Activated CD8-positive, alpha-beta memory T cell treated with anti-CD3 and anti-CD28 coated beads for 36 hours (primary cell): ENCODE data around the gene VEZF1. TPM values are rescaled to one million over a fixed set of nuclear protein-coding genes. Genes with fewer than 3 reads are reported as not detected.

ENCODE experiments used
- CTCF ChIA-PET: fragments of 350-600 bp; sonication (Branson Sonifier 250); formaldehyde crosslinking; loops from one replicate; lab custom pipeline; 2021; ENCODE audit warnings: antibody characterized with exemption; lab: Charles Lee
- POLR2A ChIA-PET: fragments of 350-600 bp; sonication (Branson Sonifier 250); formaldehyde crosslinking; loops from one replicate; lab custom pipeline; 2021; ENCODE audit warnings: antibody characterized with exemption; lab: Charles Lee
- total RNA-seq, 2 experiments: library from RNA; stranded (reverse); gene quantifications; one replicate each; pipeline ENCODE4 v1.2.3, GENCODE V29; 2021

Gene VEZF1
- total RNA-seq = 10 to 100 TPM; 21.7 to 23.3 TPM

- ChIA-PET POLR2A (interaction anchor here (0.9 to 1.1 kb wide), 5 partner anchors 14 to 138 kb away, joined by 3 to 5 read pairs (median 4); partner anchors contain the start of genes CUEDC1 and MRPS23), CTCF (interaction anchor here (1.0 kb wide), 1 partner anchor 12 kb away, joined by 3 read pairs; no protein-coding TSS in a partner anchor)
These were observed at the start of gene VEZF1 for GRCh38 chr17:57987581-57988300. Gene VEZF1 (minus strand): TSS chr17:57988254. CDS start chr17:57988111, 143 bp downstream.

DNA sequence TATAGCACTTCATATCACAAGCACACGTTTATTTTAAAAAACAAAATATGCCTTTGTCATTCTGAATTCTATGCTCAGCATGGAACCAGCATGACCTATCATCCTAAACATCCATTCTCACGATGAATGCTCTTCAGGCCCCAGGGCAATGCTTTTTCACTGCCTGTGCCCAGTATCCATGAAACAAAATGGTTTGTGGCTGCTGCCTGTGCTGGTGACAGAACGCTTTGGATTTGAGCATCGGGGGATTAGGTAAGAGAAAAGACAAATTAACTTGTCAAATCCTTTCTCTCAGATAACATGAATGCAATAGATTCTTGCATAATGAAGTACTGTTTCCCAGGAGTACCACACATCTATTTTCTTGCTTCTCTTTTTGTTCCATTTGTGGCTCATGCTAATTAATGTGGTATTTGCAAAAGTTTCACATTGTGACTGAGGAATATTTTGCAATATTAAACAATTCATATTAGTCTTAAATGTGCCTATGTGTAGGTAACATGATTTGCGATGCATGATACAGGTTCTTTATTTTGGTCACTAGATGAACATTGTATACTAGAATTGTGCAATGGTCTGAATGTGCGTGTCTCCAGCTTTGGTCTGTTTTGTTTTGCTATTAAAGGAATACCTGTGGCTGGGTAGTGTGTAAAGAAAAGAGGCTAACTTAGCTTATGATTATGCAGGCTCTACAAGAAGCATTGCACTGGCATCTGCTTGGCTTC is 44.8 kb upstream of the VEZF1 start:
- POLR2A ChIA-PET = no interaction called here
- CTCF ChIA-PET = no interaction called here

DNA sequence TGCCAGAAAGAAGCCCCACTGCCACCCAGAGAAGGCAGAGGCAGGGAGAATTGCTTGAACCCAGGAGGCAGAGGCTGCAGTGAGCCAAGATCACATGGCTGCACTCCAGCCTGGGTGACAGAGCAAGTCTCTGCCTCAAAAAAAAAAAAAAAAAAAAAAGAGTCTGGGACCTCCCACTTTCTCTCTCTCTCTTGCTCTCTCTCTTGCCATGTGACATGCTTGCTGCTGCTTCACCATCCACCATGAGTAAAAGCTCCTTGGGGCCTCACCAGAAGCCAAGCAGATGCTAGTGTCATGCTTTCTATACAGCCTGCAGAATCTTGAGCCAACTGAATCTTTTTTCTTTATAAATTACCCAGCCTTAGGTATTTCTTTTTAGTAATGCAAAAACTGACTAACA is 40.5 kb upstream of the VEZF1 start:
- POLR2A ChIA-PET = no interaction called here
- CTCF ChIA-PET = interaction anchor here (1.1 kb wide), 1 partner anchor 696 kb away, joined by 3 read pairs; no protein-coding TSS in a partner anchor

DNA sequence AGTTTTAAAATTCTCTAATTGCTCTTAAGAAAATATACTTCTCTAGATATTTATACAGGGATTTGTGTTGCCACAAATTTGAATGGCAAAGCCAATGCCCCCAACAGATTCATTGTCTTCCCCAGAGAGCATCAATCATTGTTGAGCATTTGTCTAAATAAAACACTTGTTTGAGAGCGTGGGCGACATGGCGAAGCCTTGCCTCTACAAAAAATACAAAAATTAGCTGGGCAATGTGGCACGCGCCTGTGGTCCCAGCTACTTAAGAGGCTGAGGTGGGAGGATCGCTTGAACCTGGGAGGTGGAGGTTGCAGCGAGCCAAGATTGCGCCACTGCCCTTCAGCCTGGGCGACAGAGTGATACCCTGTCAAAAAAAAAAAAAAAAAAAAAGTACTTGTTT is 32.3 kb upstream of the VEZF1 start:
- CTCF ChIA-PET = no interaction called here

DNA sequence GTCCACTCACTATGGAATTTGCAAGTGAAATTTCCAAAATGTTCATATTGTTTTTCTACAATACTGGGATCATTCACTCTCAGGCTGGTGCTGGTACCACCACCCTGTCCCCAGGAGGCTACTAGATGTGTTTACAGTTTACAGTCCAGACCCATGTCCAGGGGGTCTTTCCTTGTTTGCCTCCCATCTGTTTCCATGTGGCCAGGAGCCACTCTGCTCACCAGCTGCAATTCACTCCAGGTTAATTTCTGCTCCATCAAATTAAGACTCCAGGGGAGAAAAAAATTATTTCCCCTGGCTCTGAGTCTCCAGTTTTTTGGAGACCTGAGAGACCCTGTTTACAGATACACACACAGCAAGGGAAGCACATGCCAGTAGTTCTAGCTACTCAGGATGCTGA is 31.5 kb upstream of the VEZF1 start:
- POLR2A ChIA-PET = no interaction called here
- CTCF ChIA-PET = interaction anchor here (0.7 kb wide), 1 partner anchor 416 kb away, joined by 3 read pairs; no protein-coding TSS in a partner anchor

More for the DNA sequence above, 32.3 kb upstream of the VEZF1 start:
- POLR2A ChIA-PET = no interaction called here

DNA sequence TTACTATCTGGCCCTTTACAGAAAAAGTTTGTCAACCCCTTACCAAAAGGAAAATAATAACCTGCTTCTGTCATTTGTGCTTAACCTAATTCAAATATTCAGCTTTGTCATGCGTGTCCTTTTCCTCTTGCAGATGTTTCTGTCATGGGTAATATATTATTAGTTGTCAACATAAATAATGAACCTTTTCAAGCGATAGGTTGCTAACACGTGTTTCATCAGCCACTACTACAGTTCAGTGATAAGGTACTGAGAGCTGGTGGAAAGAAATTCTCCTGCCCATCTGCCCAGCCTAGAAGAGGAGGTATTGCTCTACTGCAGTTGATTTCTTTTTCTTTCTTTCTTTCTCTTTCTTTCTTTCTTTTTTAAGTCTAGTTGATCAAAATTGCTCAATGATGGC is 31.0 kb upstream of the VEZF1 start:
- POLR2A ChIA-PET = no interaction called here
- CTCF ChIA-PET = interaction anchor here (0.7 kb wide), 1 partner anchor 417 kb away, joined by 3 read pairs; no protein-coding TSS in a partner anchor

DNA sequence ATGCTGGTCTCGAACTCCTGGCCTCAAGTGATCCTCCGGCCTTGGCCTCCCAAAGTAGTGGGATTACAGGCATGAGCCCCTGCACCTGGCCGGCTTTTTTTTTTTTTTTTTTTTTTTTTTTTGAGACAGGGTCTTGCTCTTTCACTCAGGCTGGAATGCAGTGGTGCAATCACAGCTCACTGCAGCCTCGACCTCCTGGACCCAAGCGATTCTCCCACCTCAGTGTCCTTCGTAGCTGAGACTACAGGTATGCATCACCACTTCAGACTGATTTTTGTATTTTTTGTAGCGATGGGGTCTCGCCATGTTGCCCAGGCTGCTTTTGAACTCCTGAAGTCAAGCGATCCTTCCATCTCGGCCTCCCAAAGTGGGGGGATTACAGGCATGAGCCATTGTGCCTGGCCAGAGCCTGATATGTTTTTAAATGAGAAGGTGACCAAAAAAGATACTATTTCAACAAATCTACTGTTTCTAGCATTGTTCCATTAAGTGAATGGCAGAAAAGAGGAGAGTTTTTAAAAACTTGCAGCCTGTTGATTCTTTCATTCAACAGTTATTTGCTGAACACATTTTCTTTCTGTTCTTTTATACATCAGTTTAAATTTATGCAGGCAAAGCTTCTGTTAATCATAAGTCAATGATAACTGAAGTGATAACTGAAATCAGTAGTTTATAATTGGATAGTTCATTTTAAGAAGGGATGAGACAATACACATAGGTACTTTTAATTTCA is 22.2 kb upstream of the VEZF1 start:
- CTCF ChIA-PET = interaction anchor here (0.6 to 0.7 kb wide), 2 partner anchors 145 to 220 kb away, joined by 3 read pairs; no protein-coding TSS in a partner anchor
- POLR2A ChIA-PET = interaction anchor here (0.6 to 1.5 kb wide), 2 partner anchors 15 to 74 kb away, joined by 3 read pairs; no protein-coding TSS in a partner anchor

- ChIA-PET POLR2A (interaction anchor here (0.6 to 2.5 kb wide), 11 partner anchors 10 to 750 kb away, joined by 3 to 22 read pairs (median 3); partner anchors contain the start of genes DYNLL2 and MRPS23), CTCF (interaction anchor here (1.0 to 2.8 kb wide), 4 partner anchors 9 to 175 kb away, joined by 3 to 8 read pairs (median 5); no protein-coding TSS in a partner anchor)
These were observed 20.0 kb upstream of the VEZF1 start for GRCh38 chr17:58007781-58008706.

GRCh38 chr17:58006924-58007780 is 19.1 kb upstream of the VEZF1 start, which contains the start of gene SRSF1:
Gene SRSF1 (minus strand): TSS chr17:58007246. CDS start chr17:58007137, 109 bp downstream.
- CTCF ChIA-PET = interaction anchor here (1.0 to 2.8 kb wide), 6 partner anchors 8 to 174 kb away, joined by 3 to 8 read pairs (median 4); no protein-coding TSS in a partner anchor
- POLR2A ChIA-PET = interaction anchor here (0.6 to 2.5 kb wide), 12 partner anchors 9 to 504 kb away, joined by 3 to 22 read pairs (median 4); partner anchors contain the start of genes DYNLL2 and MRPS23

GRCh38 chr17:58006560-58006923 is 18.5 kb upstream of the VEZF1 start:
- CTCF ChIA-PET = interaction anchor here (1.2 to 2.8 kb wide), 4 partner anchors 7 to 148 kb away, joined by 3 to 8 read pairs (median 5); no protein-coding TSS in a partner anchor
- POLR2A ChIA-PET = interaction anchor here (0.7 to 2.5 kb wide), 8 partner anchors 8 to 157 kb away, joined by 3 to 22 read pairs (median 6); partner anchors contain the start of genes DYNLL2 and MRPS23

DNA sequence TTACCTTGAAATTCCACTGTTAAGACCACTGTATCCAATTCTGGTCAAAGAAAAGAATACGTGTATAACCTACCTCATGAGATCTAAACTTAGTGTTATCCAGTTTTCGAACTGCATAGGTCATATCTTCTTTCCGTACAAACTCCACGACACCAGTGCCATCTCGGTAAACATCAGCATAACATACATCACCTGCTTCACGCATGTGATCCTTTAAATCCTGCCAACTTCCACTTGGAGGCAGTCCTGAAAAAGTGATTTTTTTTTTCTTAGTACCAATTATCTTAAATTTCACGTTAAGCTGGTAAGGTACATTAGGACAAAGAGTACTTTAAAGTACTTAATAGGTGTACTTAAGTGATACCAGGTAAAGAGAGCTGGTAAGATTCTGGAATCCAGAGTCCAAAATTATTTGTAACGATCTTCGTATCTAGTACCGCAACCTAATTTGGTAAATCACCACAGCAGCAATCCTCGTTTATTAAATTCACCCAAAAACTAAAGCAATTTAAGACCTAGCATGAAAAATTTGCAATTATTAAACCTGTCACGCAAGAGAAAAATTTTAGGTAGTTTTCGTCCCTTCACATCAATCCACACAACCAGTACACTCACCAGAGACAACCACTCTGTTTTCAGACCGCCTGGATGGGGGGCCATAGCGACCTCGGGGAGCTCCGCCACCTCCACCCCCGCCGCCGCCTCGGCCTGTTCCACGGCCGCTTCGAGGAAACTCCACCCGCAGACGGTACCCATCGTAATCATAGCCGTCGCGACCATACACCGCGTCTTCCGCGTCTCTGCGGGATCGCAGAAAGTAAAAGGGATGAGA is 17.9 kb upstream of the VEZF1 start:
- POLR2A ChIA-PET = interaction anchor here (0.7 to 2.5 kb wide), 7 partner anchors 7 to 156 kb away, joined by 3 to 22 read pairs (median 6); partner anchors contain the start of genes DYNLL2 and MRPS23
- CTCF ChIA-PET = interaction anchor here (1.2 to 1.6 kb wide), 3 partner anchors 55 to 148 kb away, joined by 3 to 6 read pairs (median 4); no protein-coding TSS in a partner anchor

DNA sequence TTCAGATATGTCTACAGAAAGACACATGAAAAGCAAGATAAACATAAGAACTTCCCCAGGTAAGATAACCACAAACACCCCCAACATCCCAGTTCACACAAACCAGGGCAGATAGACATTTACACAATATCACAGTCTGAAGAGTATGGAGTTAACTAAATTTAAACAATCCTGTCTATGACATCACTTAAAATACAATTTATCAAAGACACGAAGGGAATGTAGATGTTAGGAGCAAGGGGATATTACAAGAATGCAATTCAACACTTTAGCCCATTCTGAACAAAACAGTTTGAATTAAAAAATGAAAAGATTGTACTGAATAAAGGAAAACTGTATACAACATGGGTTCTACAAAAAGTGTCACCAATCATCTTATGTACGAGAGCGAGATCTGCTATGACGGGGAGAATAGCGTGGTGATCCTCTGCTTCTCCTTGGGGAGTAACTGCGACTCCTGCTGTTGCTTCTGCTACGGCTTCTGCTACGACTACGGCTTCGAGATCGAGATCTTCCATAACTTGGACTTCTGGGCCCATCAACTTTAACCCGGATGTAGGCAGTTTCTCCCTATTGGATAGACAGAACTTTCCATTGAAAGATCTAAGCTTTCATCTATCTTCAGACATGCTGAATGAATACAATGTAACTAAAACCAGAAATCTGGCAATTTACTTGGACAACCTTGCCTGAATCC is 17.1 kb upstream of the VEZF1 start:
- CTCF ChIA-PET = interaction anchor here (1.6 kb wide), 1 partner anchor 108 kb away, joined by 4 read pairs; no protein-coding TSS in a partner anchor
- POLR2A ChIA-PET = interaction anchor here (1.2 to 1.9 kb wide), 2 partner anchors 9 to 155 kb away, joined by 3 to 16 read pairs; partner anchors contain the start of gene MRPS23

DNA sequence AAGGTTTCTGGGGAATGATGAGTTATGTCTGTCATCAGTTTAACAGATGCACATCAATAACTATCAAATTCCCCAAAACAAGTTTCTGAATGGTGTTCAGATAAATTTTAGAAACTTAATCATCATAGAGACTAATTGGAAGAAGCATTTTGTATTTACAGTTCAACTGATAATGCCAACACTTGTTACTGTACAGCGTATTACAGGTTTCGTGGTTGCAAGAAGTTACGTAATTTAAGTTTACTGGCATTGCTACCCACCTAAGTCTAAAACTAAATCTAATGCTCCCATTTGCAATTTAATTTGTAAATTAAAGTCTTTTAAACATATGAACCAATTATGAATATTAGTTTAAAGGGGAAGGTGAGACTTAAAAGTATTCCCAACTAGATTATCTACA is 16.0 kb upstream of the VEZF1 start:
- ChIA-PET CTCF (no interaction called here), POLR2A (no interaction called here)

DNA sequence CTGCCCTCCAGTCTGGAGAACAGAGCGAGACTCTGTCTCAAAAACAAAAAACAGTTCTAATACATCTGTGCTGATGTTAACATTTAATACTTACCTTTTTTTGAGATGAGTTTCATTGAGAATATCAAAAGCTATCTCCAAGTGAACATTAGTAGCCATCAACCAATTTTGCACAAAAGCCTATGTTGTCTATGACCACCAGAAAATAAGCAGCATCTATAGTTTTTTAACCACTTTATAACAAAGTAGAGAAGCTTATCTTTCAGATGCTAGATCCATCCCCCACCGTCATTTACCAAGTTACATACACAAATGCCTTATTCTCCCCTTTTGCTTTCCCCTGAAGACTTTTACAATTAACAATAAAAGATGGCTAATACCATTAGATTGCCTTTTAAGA is 14.9 kb upstream of the VEZF1 start:
- ChIA-PET CTCF (interaction anchor here (1.6 kb wide), 1 partner anchor 11 kb away, joined by 5 read pairs; no protein-coding TSS in a partner anchor), POLR2A (interaction anchor here (0.9 kb wide), 1 partner anchor 13 kb away, joined by 5 read pairs; no protein-coding TSS in a partner anchor)
